ENCODE results near the gene TCP11L2.

The TCP11L2 gene

GRCh38 chr12:106323537-106323936 lies 21.0 kb downstream of the TCP11L2 start:
- DNase-seq (ENCODE audit: low read depth in 2 of 2), result no peak
- TF ChIP-seq, protein P1, sequence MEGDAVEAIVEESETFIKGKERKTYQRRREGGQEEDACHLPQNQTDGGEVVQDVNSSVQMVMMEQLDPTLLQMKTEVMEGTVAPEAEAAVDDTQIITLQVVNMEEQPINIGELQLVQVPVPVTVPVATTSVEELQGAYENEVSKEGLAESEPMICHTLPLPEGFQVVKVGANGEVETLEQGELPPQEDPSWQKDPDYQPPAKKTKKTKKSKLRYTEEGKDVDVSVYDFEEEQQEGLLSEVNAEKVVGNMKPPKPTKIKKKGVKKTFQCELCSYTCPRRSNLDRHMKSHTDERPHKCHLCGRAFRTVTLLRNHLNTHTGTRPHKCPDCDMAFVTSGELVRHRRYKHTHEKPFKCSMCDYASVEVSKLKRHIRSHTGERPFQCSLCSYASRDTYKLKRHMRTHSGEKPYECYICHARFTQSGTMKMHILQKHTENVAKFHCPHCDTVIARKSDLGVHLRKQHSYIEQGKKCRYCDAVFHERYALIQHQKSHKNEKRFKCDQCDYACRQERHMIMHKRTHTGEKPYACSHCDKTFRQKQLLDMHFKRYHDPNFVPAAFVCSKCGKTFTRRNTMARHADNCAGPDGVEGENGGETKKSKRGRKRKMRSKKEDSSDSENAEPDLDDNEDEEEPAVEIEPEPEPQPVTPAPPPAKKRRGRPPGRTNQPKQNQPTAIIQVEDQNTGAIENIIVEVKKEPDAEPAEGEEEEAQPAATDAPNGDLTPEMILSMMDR (IDR thresholded peaks at IDR 0.05; ENCODE audit: low read depth, low read length), result no peak
- H3K4me3 ChIP-seq (replicated peaks in 1 of 2; ENCODE audit: low read depth in 2 of 2, low read length in 2 of 2), result no peak overlapping the region

DNA sequence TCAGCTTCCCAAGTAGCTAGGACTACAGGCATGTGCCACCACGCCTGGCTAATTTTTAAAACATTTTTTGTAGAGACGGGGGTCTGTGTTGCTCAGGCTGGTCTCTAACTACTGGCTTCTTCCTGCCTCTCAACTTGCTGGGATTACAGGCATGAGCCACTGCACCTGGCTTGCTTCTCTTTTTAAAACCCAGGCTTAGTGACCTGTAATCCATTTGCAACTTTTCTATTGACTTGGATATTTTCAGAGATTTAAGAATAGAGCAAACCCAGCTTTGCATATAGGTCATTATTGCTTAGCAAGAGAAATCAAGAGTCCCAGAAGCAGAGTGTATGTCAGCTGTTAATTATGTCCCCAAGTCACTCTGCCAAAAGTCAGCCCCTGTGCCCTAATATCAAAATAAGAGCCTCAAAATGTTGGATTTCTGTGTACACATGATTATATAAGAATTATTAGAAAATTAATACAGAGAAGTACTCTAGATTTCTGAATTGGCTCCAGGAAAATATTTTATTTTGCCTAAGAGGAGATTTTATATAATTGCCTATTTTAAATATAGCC lies 24.9 kb downstream of the TCP11L2 start:
- TF ChIP-seq, protein P1 (IDR thresholded peaks at IDR 0.05; ENCODE audit: low read depth, low read length), result no peak
- H3K4me3 ChIP-seq (replicated peaks in 1 of 2; ENCODE audit: low read depth in 2 of 2, low read length in 2 of 2), result no peak overlapping the region
- DNase-seq (ENCODE audit: low read depth in 2 of 2), result no peak

DNA sequence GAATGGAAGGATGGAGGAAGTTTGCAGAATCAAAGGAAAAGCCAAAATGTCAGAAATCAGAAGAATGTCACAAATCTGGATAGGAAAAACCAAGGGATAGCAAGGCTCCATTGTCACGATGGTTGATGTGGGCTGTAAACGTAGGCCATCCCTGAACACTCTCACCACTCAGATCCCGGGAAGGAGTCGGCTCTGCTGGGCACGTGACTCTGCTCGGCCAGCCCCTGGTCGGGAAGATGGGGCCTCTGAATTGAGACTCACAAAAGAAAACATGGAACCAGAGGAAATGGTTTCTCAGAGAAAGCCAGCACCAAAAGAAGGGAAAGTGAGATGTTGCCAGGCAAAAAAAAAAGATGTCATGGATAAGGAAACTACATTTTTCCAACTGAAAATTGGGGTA lies 26.2 kb downstream of the TCP11L2 start:
- no peak for DNase-seq (ENCODE audit: low read depth in 2 of 2)
- TF ChIP-seq, protein P1 (IDR thresholded peaks at IDR 0.05; ENCODE audit: low read depth, low read length), result no peak
- H3K4me3 ChIP-seq (replicated peaks in 1 of 2; ENCODE audit: low read depth in 2 of 2, low read length in 2 of 2), result no peak overlapping the region

- no peak overlapping the region for H3K4me3 ChIP-seq (replicated peaks in 1 of 2; ENCODE audit: low read depth in 2 of 2, low read length in 2 of 2)
Observed at GRCh38 chr12:106329231-106329982, 26.9 kb downstream of the TCP11L2 start.

DNA sequence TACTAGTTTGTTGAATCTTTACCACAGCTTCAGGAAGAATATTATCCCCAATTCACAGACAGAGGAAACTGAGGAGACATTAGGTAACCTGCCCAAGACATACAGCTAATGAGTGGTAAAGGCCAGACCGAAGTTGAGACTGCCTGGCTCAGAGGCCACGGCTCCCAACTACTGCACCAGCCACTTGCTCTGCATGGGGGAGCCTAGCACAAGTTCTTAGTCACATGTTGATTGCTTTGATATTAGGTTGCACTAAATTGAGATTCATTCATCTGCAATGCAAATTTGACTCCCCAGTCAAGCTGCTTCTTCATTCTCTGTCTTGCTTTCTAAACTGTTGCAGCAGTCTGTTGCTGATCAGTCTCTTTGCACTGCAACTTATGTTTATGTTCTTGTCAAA lies 29.1 kb downstream of the TCP11L2 start:
- no peak overlapping the region for H3K4me3 ChIP-seq (replicated peaks in 1 of 2; ENCODE audit: low read depth in 2 of 2, low read length in 2 of 2)
- TF ChIP-seq, protein P1 (IDR thresholded peaks at IDR 0.05; ENCODE audit: low read depth, low read length), result no peak
- no peak for DNase-seq (ENCODE audit: low read depth in 2 of 2)

More at GRCh38 chr12:106329231-106329982, 26.9 kb downstream of the TCP11L2 start:
- TF ChIP-seq, protein P1 (IDR thresholded peaks at IDR 0.05; ENCODE audit: low read depth, low read length), result no peak
- no peak for DNase-seq (ENCODE audit: low read depth in 2 of 2)

GRCh38 chr12:106332536-106332935 lies 30.0 kb downstream of the TCP11L2 start:
- TF ChIP-seq, protein P1 (IDR thresholded peaks at IDR 0.05; ENCODE audit: low read depth, low read length), result no peak
- DNase-seq (ENCODE audit: low read depth in 2 of 2), result no peak
- H3K4me3 ChIP-seq (replicated peaks in 1 of 2; ENCODE audit: low read depth in 2 of 2, low read length in 2 of 2), result no peak overlapping the region
